ENCODE data around the gene PARVA. TPM values are rescaled to one million over a fixed set of nuclear protein-coding genes. Genes with fewer than 3 reads are reported as not detected.

The PARVA gene
- total RNA-seq, 2 experiments from 2014 or later: 0.61 to 0.65 TPM

DNA sequence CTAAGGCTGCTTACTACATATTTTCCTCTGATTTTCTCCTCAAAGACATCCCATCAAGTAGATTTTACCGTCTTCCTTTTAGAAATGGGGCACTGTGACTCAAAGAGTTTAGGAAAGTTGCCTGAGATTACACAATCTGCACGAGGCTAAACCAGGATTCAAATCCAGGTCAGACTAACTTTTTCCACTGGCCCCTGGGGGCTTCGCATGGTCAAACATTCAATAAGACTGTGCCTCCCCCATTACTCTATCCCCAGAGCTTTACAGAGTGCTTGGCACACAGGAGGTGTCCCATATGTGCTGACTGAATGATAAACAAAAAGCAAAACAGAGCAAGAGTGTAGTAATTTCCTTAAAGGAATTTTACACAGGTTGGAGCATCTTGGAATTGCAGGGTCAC, 178.8 kb downstream of the PARVA start:
- Mint-ChIP-seq H3K9me3 (no peaks in the 10 kb centered on the region), H3K4me3 (no peak overlapping the region), H3K36me3 (no peaks in the 10 kb centered on the region), H3K27ac (no peak overlapping the region), H3K4me1 (no peaks in the 10 kb centered on the region), H3K27me3 (peaks cover 38% of the 10 kb centered on the region)
- POLR2A ChIA-PET: no interaction called here
- ATAC-seq (ENCODE audit: low read depth) (no peak), DNase-seq (no peak)

DNA sequence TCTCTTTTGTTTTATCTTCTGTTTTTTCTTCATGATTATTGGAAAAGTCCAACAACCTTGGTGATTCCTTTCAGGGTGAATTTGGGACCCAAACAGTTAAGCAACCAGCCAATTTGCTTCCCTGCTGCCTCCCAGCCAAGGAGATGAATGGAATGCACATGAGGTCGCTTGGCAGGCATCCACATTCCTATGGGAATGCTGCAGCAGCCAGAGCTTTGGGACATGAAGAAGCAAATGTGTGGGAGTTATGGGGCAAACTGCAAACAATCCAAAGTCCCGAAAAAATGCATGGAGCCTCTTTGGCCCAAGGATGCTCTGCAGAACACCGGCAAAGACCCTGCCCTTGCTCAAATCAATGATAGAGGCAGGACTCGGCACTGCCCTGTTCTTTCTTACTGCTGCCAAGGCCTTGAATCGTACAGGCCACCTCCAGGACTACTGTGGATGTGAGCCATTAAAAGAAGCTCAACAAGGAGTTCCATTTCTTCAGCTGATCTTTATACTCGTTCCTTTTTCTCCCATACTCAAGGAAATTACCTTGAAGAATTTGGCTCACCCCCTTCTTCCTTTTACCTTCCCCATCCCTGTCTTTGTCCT, 179.5 kb downstream of the PARVA start:
- ATAC-seq (ENCODE audit: low read depth) (no peak), DNase-seq (no peak)
- Mint-ChIP-seq H3K27ac (no peak overlapping the region), H3K4me1 (no peaks in the 10 kb centered on the region), H3K27me3 (peaks cover 33% of the 10 kb centered on the region), H3K9me3 (no peaks in the 10 kb centered on the region), H3K36me3 (no peaks in the 10 kb centered on the region), H3K4me3 (no peak overlapping the region)
- POLR2A ChIA-PET: interaction anchor here (0.5 kb wide), 1 partner anchor 300 kb away, joined by 3 read pairs; no protein-coding TSS in a partner anchor

GRCh38 chr11:12559011-12559410, 181.6 kb downstream of the PARVA start:
- H3K9me3 Mint-ChIP-seq: no peaks in the 10 kb centered on the region
- H3K27me3 Mint-ChIP-seq: peaks cover 30% of the 10 kb centered on the region
- ATAC-seq (ENCODE audit: low read depth): no peak
- DNase-seq: no peak
- H3K27ac Mint-ChIP-seq: no peak overlapping the region
- H3K4me3 Mint-ChIP-seq: no peak overlapping the region
- no peaks in the 10 kb centered on the region for H3K36me3 Mint-ChIP-seq
- POLR2A ChIA-PET: no interaction called here
- no peaks in the 10 kb centered on the region for H3K4me1 Mint-ChIP-seq

GRCh38 chr11:12560362-12560761, 183.0 kb downstream of the PARVA start:
- Mint-ChIP-seq H3K4me3 (no peak overlapping the region), H3K4me1 (no peaks in the 10 kb centered on the region), H3K27ac (no peak overlapping the region), H3K27me3 (peaks cover 26% of the 10 kb centered on the region), H3K9me3 (no peaks in the 10 kb centered on the region), H3K36me3 (no peaks in the 10 kb centered on the region)
- ATAC-seq (ENCODE audit: low read depth): no peak
- POLR2A ChIA-PET: no interaction called here
- no peak for DNase-seq

DNA sequence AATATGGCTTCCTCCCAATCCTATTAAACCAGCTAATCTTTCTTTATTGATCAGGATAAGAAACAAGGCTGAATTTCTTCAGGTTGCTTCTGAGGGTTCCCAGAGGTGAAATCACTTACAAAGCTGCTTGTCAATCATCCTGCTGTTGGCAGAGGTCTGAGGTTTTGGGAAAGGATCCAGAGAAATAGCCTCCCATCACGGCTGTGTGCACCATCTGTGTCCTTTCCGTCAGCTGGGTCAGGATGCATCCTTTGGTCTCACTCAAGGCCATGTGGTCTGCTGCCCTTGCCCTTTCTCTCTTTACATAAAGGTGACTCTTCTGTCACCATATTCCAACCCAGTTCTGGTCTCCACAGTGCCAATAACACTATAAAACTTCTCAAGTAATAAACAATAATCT, 183.5 kb downstream of the PARVA start:
- ATAC-seq (ENCODE audit: low read depth) (no peak), DNase-seq (no peak)
- no peaks in the 10 kb centered on the region for H3K9me3 Mint-ChIP-seq
- no peak overlapping the region for H3K4me3 Mint-ChIP-seq
- H3K36me3 Mint-ChIP-seq: no peaks in the 10 kb centered on the region
- H3K4me1 Mint-ChIP-seq: no peaks in the 10 kb centered on the region
- no peak overlapping the region for H3K27ac Mint-ChIP-seq
- POLR2A ChIA-PET: no interaction called here
- peaks cover 22% of the 10 kb centered on the region for H3K27me3 Mint-ChIP-seq

- no peak overlapping the region for H3K27ac Mint-ChIP-seq
- ATAC-seq (ENCODE audit: low read depth): no peak
Observed at GRCh38 chr11:12564012-12564411, 186.6 kb downstream of the PARVA start.

GRCh38 chr11:12565406-12565805, 188.0 kb downstream of the PARVA start:
- Mint-ChIP-seq H3K27ac (no peak overlapping the region), H3K9me3 (no peaks in the 10 kb centered on the region), H3K27me3 (peaks cover 15% of the 10 kb centered on the region), H3K36me3 (no peaks in the 10 kb centered on the region), H3K4me3 (no peak overlapping the region), H3K4me1 (no peaks in the 10 kb centered on the region)
- ATAC-seq (ENCODE audit: low read depth): no peak
- POLR2A ChIA-PET: no interaction called here
- no peak for DNase-seq

More at GRCh38 chr11:12564012-12564411, 186.6 kb downstream of the PARVA start:
- Mint-ChIP-seq H3K27me3 (peaks cover 16% of the 10 kb centered on the region), H3K9me3 (no peaks in the 10 kb centered on the region), H3K4me3 (no peak overlapping the region), H3K36me3 (no peaks in the 10 kb centered on the region), H3K4me1 (no peaks in the 10 kb centered on the region)
- POLR2A ChIA-PET: no interaction called here
- no peak for DNase-seq

GRCh38 chr11:12567746-12568460, 190.5 kb downstream of the PARVA start:
- POLR2A ChIA-PET: no interaction called here
- H3K9me3 Mint-ChIP-seq: no peaks in the 10 kb centered on the region
- H3K27ac Mint-ChIP-seq: no peak overlapping the region
- H3K36me3 Mint-ChIP-seq: no peaks in the 10 kb centered on the region
- H3K4me1 Mint-ChIP-seq: no peaks in the 10 kb centered on the region
- no peak for DNase-seq
- ATAC-seq (ENCODE audit: low read depth): no peak
- H3K27me3 Mint-ChIP-seq: peaks cover 20% of the 10 kb centered on the region
- no peak overlapping the region for H3K4me3 Mint-ChIP-seq

DNA sequence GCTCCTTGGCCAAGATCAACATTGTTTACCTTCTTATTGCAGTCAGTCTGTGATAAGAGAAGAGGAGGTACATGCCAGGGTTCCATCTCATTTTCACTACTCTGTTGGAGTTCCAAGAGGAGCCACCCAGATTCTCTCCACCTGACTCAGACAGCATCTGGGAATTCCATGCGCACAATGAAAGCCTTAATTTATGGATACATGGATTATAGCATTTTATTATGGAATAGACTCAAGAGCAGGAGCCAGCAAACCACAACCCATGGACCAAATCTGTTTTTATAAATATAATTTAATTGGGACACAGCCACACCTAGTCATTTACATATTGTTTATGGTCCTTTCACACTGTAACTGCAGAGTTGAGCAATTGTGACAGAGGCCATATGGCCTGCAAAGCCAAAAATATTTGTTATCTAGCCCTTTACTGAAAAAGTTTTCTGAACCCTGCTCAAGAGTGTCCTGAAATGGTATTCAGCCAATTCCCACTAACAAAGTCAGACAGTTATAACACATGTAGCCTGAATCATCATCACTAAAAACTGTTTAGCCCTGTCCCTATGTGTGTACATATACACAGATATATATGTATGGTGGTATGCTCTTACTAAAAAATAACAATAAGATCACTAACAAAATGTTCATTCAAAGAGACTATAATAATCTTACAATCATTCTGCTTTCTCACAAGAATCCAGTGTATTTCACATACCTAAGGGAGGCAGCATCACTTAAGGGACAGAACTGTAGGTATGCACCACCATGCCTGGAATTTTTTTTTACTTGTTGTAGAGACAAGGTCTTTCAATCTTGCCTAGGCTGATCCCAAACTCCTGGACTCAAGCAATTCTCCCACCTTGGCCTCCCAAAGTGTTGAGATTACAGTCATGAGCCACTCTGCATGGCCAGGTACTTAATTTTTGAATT, 192.4 kb downstream of the PARVA start:
- POLR2A ChIA-PET: no interaction called here
- H3K27me3 Mint-ChIP-seq: peaks cover 19% of the 10 kb centered on the region
- no peak overlapping the region for H3K4me3 Mint-ChIP-seq
- no peak overlapping the region for H3K27ac Mint-ChIP-seq
- H3K36me3 Mint-ChIP-seq: no peaks in the 10 kb centered on the region
- DNase-seq (no peak), ATAC-seq (ENCODE audit: low read depth) (no peak)
- no peaks in the 10 kb centered on the region for H3K9me3 Mint-ChIP-seq
- H3K4me1 Mint-ChIP-seq: no peaks in the 10 kb centered on the region

- H3K4me3 Mint-ChIP-seq: no peak overlapping the region
Observed at GRCh38 chr11:12573707-12574485, 196.5 kb downstream of the PARVA start.

GRCh38 chr11:12577725-12578644, 200.6 kb downstream of the PARVA start:
- no peak for ATAC-seq (ENCODE audit: low read depth)
- POLR2A ChIA-PET: no interaction called here
- Mint-ChIP-seq H3K27ac (no peak overlapping the region), H3K4me3 (no peak overlapping the region), H3K4me1 (no peaks in the 10 kb centered on the region), H3K27me3 (peaks cover 17% of the 10 kb centered on the region), H3K36me3 (no peaks in the 10 kb centered on the region), H3K9me3 (no peaks in the 10 kb centered on the region)
- no peak for DNase-seq

More at GRCh38 chr11:12573707-12574485, 196.5 kb downstream of the PARVA start:
- peaks cover 21% of the 10 kb centered on the region for H3K27me3 Mint-ChIP-seq
- no peaks in the 10 kb centered on the region for H3K4me1 Mint-ChIP-seq
- no peak for ATAC-seq (ENCODE audit: low read depth)
- DNase-seq: no peak
- POLR2A ChIA-PET: no interaction called here
- no peak overlapping the region for H3K27ac Mint-ChIP-seq
- no peaks in the 10 kb centered on the region for H3K9me3 Mint-ChIP-seq
- H3K36me3 Mint-ChIP-seq: no peaks in the 10 kb centered on the region

DNA sequence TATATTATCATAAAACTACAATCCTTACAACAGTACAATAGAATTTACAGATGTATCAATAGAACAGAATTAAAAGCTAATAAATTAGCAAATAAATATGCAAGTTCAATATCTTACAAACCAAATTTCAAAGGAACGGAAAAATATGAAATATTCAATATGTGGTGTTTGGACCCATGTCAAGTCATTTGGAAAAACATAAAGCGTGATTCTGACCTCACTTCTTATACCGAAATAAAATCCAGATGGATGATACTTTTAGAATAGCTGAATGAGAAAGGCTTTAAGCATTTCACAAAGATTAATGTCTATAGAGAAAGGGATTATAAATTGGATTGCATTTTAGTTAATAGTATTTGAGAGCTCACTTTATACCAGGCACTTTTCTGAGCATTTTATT, 204.0 kb downstream of the PARVA start:
- no peak overlapping the region for H3K4me3 Mint-ChIP-seq
- no peaks in the 10 kb centered on the region for H3K36me3 Mint-ChIP-seq
- no peaks in the 10 kb centered on the region for H3K9me3 Mint-ChIP-seq
- peaks cover 18% of the 10 kb centered on the region for H3K27me3 Mint-ChIP-seq
- POLR2A ChIA-PET: no interaction called here
- no peaks in the 10 kb centered on the region for H3K4me1 Mint-ChIP-seq
- no peak overlapping the region for H3K27ac Mint-ChIP-seq
- DNase-seq (no peak), ATAC-seq (ENCODE audit: low read depth) (no peak)
